Gastroesophageal sphincter (tissue), 4 donors: Measurements from ENCODE around the gene HSBP1. TPM values are rescaled to one million over a fixed set of nuclear protein-coding genes. Genes with fewer than 3 reads are reported as not detected.

Experiments
- ATAC-seq: fragments of 150-250 bp; one replicate; pipeline ENCODE4 v1.9.1; 2016; ENCODE audit warnings: mild to moderate bottlenecking, moderate library complexity
- H3K27ac ChIP-seq, 4 donors: fragments of 200-600 bp; sonication (generic) in 3 of 4; 1 replicate in 3 of 4; 2 replicates in 1 of 4; pipeline ENCODE4 v1.5.1; 2016 to 2019
- H3K27me3 ChIP-seq: fragments of 200-600 bp; sonication (generic); one replicate; pipeline ENCODE4 v1.5.1; 2019
- H3K36me3 ChIP-seq, 2 donors: fragments of 200-600 bp; sonication (generic); one replicate each; pipeline ENCODE4 v1.5.1; 2019; ENCODE audit warnings: control low read depth in 1 of 2
- H3K4me1 ChIP-seq, 3 donors: fragments of 200-600 bp; sonication (generic); 1 replicate in 2 of 3; 2 replicates in 1 of 3; pipeline ENCODE4 v1.5.1; 2016 to 2019; ENCODE audit warnings: control low read depth in 2 of 3
- H3K4me3 ChIP-seq, 2 donors: fragments of 200-600 bp; sonication (generic); one replicate each; pipeline ENCODE4 v1.5.1; 2019; ENCODE audit warnings: mild to moderate bottlenecking in 1 of 2, moderate library complexity in 1 of 2
- H3K9me3 ChIP-seq, 3 donors: fragments of 200-600 bp; sonication (generic); one replicate each; pipeline ENCODE4 v1.5.1; 2017 to 2019; ENCODE audit warnings: control low read depth in 2 of 3
- EP300 ChIP-seq: sonication (generic); formaldehyde crosslinking; IDR thresholded peaks from one replicate; pipeline ENCODE4 v1.6.1; 2017; ENCODE audit warnings: antibody characterized with exemption, mild to moderate bottlenecking
- POLR2A ChIP-seq, 2 donors: fragments of 450-650 bp; IDR thresholded peaks; one replicate each; pipeline ENCODE4 v1.6.1; 2017; ENCODE audit warnings: antibody characterized with exemption in 2 of 2, mild to moderate bottlenecking in 2 of 2, moderate library complexity in 1 of 2
- POLR2AphosphoS5 ChIP-seq: sonication (generic); formaldehyde crosslinking; IDR thresholded peaks from one replicate; pipeline ENCODE4 v1.6.1; 2017; ENCODE audit warnings: antibody characterized with exemption
- WGBS, 2 donors: methylation state at CpG; one replicate each; pipeline ENCODE4 v1.1.5; 2018; ENCODE audit warnings: low coverage in 1 of 2; 5-methylcytosine and 5-hydroxymethylcytosine counted together
- total RNA-seq, 4 donors: library from RNA; depleted of rRNA; stranded (reverse); fragments of >200 nt; gene quantifications; one replicate each; pipeline ENCODE4 v1.1.0, GENCODE V29; 2016
- TF ChIP-seq, protein P1 (sequence below), 4 experiments: fragments of 200-600 bp in 2 of 4; fragments of 450-650 bp in 2 of 4; sonication (generic) in 1 of 4; IDR thresholded peaks; one replicate each; pipeline ENCODE4 v1.5.1; 2017 to 2019; ENCODE audit warnings: antibody characterized with exemption in 4 of 4, mild to moderate bottlenecking in 2 of 4, moderate library complexity in 2 of 4

Gene HSBP1
- total RNA-seq, 4 donors from 2014 or later: 9.8 to 66.0 (median 19.3) TPM

DNA sequence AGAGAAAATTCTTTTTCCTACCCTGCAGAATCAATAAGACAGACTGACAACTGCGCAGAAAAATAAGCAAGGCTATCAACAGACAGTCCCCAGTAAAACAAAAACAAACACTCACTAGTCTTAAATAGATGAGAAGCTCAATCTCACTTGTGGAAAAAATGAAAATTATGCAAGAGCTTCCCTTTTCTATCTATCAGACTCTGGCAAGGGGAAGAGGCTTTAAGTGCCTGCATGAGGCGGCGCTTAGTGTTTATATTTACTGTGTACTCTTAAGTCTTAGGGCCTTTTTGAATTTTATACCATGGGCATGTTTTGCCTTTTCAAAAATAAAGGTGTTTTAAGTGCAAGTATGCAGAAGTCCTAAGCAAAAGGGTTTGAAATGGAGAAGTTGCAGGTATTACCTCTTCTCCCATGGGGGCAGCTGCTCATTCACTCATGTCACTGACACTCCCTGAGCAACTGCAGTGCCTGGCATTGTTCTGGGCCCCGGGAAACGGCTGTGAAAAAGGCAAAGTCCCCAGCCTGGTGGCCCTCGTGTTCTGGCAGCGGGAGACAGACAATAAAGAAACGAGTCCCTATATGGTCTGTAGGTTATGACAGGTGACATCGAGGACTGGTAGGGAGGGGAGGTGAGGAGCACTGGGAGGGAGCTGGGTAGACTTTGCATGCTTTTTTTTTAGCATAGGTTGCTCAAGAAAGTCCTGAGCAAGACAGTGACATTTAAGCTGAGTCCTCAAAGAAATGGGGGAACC, 35.2 kb downstream of the HSBP1 start:
- Histone ChIP-seq H3K27me3 (no peaks in the 10 kb centered on the region), H3K4me3 (no peak overlapping the region), H3K27ac (no peak overlapping the region), H3K9me3 (no peaks in the 10 kb centered on the region), H3K4me1 (no peaks in the 10 kb centered on the region), H3K36me3 (no peaks in the 10 kb centered on the region)
- no peak for ATAC-seq
- WGBS, 2 donors: 61 to 90% methylated on average over 3 to 7 of the region's 9 CpGs
- TF ChIP-seq POLR2A (IDR thresholded peaks at IDR 0.05) (no peak), POLR2AphosphoS5 (no peak), EP300 (no peak)
- TF ChIP-seq, protein P1, sequence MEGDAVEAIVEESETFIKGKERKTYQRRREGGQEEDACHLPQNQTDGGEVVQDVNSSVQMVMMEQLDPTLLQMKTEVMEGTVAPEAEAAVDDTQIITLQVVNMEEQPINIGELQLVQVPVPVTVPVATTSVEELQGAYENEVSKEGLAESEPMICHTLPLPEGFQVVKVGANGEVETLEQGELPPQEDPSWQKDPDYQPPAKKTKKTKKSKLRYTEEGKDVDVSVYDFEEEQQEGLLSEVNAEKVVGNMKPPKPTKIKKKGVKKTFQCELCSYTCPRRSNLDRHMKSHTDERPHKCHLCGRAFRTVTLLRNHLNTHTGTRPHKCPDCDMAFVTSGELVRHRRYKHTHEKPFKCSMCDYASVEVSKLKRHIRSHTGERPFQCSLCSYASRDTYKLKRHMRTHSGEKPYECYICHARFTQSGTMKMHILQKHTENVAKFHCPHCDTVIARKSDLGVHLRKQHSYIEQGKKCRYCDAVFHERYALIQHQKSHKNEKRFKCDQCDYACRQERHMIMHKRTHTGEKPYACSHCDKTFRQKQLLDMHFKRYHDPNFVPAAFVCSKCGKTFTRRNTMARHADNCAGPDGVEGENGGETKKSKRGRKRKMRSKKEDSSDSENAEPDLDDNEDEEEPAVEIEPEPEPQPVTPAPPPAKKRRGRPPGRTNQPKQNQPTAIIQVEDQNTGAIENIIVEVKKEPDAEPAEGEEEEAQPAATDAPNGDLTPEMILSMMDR (IDR thresholded peaks at IDR 0.05): no peak

DNA sequence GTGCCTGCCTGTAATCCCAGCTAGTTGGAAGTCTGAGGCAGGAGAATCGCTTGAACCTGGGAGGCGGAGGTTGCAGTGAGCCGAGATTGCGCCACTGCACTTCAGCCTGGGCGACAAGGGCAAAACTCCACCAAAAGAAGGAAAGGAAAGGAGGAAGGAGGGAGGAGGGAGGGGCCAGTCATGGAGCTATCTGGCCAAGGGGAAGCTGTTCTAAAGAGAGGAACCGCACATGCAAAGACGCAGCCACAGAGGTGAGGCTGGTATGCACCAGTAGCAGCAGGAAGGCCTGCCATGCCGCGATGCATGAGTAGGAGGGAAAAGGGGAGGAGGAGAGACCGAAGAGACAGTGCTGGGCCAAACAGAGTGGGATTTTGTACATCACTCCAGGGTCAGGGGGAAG, 35.9 kb downstream of the HSBP1 start:
- ATAC-seq: no peak

DNA sequence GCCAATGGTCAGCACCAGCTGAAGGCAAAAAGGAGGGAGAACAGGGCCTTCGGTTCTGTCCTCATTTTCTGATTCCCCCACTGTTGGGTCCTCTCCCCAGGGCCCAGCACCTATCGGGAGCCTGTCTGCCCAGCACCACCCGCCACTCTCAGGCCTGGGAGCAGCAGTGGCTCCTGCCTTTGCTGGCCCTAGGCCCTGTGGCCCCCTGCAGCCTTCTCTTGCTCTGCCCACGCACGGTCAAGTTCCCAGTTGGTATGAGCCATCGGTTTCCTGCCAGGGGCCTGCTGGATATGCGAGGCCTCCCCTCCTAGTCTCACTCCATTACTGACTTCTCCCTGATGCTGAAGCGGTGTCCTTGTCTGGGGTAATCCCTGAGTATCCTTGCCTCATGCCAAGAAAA, 37.5 kb downstream of the HSBP1 start:
- Histone ChIP-seq H3K36me3 (no peaks in the 10 kb centered on the region), H3K9me3 (no peaks in the 10 kb centered on the region), H3K4me1 (no peaks in the 10 kb centered on the region), H3K27ac (no peak overlapping the region), H3K27me3 (no peaks in the 10 kb centered on the region), H3K4me3 (no peak overlapping the region)
- ATAC-seq: no peak
- no peak for TF ChIP-seq EP300
- TF ChIP-seq, protein P1 (IDR thresholded peaks at IDR 0.05): no peak
- TF ChIP-seq POLR2AphosphoS5: no peak
- TF ChIP-seq POLR2A (IDR thresholded peaks at IDR 0.05): no peak
- WGBS, 2 donors: 100% methylated on average over 1 to 2 of the region's 8 CpGs

More for the DNA sequence above, 35.9 kb downstream of the HSBP1 start:
- Histone ChIP-seq H3K9me3 (no peaks in the 10 kb centered on the region), H3K4me1 (no peaks in the 10 kb centered on the region), H3K27me3 (no peaks in the 10 kb centered on the region), H3K27ac (no peak overlapping the region), H3K36me3 (no peaks in the 10 kb centered on the region), H3K4me3 (no peak overlapping the region)
- TF ChIP-seq POLR2AphosphoS5 (no peak), EP300 (no peak), POLR2A (IDR thresholded peaks at IDR 0.05) (no peak)
- TF ChIP-seq, protein P1 (IDR thresholded peaks at IDR 0.05): no peak
- WGBS, 2 donors: 42 to 77% methylated on average over 6 to 8 of the region's 10 CpGs

DNA sequence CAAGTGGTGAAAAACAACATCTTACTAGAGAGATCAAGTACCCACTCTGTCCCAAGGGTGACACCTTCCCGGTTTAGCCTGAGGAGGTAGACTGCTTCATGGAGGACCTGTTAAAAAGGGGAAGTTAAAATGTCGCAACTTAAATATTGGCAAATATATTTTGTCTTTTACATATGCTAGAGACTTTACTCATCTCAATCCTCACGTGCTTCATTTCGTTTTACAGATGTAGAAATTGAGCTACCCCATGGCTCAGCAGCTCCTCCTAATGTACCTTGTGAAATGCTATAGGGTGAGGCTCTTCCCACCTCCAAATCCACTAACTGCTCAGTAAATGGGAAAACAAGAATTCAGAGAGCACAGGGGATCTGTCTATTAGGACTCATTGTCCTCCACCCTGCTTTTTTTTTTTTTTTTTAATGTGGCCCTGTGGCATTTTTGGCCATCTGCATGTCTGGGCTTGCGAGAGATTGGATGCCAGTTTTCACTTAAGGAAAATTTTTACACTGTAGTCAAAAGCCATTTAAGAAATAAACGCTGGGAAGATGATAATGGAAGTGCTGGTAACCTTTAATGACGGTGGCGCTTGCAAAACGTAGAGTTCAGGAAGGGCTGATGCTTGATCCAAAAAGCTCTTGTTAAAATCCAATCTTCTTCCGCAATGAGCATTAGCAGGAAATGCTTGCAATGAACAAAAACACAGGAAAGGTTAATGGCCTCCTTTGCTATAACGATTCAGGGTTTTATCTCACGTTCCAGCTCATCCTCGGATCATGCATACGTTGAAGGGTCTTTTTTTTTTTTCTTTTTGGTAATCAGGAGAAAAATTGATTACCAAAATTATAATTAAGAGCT, 39.8 kb downstream of the HSBP1 start:
- Histone ChIP-seq H3K27ac (no peak overlapping the region), H3K9me3 (no peaks in the 10 kb centered on the region), H3K4me3 (no peak overlapping the region), H3K27me3 (no peaks in the 10 kb centered on the region), H3K4me1 (no peaks in the 10 kb centered on the region), H3K36me3 (no peaks in the 10 kb centered on the region)
- TF ChIP-seq, protein P1 (IDR thresholded peaks at IDR 0.05): no peak
- no peak for TF ChIP-seq EP300
- no peak for TF ChIP-seq POLR2A (IDR thresholded peaks at IDR 0.05)
- no peak for TF ChIP-seq POLR2AphosphoS5
- 63 to 65% methylated on average over 14 of the region's 14 CpGs for WGBS, 2 donors
- no peak for ATAC-seq
